ENCODE data around the gene ST8SIA4. TPM values are rescaled to one million over a fixed set of nuclear protein-coding genes. Genes with fewer than 3 reads are reported as not detected.

The ST8SIA4 gene
- total RNA-seq, 1 donor from 2014 or later: 62.3 TPM

- Mint-ChIP-seq H3K27ac (peak overlapping the region; percentile 80), H3K4me1 (peaks cover 48% of the 10 kb centered on the region), H3K4me3 (peak overlapping the region; percentile 52), H3K9me3 (peaks cover 11% of the 10 kb centered on the region), H3K27me3 (no peaks in the 10 kb centered on the region), H3K36me3 (ENCODE audit: low read depth) (peaks cover 51% of the 10 kb centered on the region)
- intact Hi-C loops (cut with micrococcal nuclease): no loop called here
- no peak for DNase-seq
Measured at GRCh38 chr5:100856462-100856861, 46.6 kb downstream of the ST8SIA4 start.

- intact Hi-C loops (cut with micrococcal nuclease): no loop called here
Measured at GRCh38 chr5:100855937-100856430, 47.1 kb downstream of the ST8SIA4 start.

GRCh38 chr5:100855295-100855694 is 47.8 kb downstream of the ST8SIA4 start:
- intact Hi-C loops (cut with micrococcal nuclease): no loop called here
- H3K4me3 Mint-ChIP-seq: peak overlapping the region; percentile 48
- H3K4me1 Mint-ChIP-seq: peaks cover 40% of the 10 kb centered on the region
- peak overlapping the region; percentile 89 for H3K27ac Mint-ChIP-seq
- H3K36me3 Mint-ChIP-seq (ENCODE audit: low read depth): peaks cover 43% of the 10 kb centered on the region
- no peaks in the 10 kb centered on the region for H3K27me3 Mint-ChIP-seq
- DNase-seq: no peak
- H3K9me3 Mint-ChIP-seq: peaks cover 10% of the 10 kb centered on the region

More at GRCh38 chr5:100855937-100856430, 47.1 kb downstream of the ST8SIA4 start:
- Mint-ChIP-seq H3K36me3 (ENCODE audit: low read depth) (peaks cover 47% of the 10 kb centered on the region), H3K27me3 (no peaks in the 10 kb centered on the region), H3K4me1 (peaks cover 44% of the 10 kb centered on the region), H3K4me3 (no peak overlapping the region), H3K9me3 (peaks cover 11% of the 10 kb centered on the region), H3K27ac (peak overlapping the region; percentile 80)
- no peak for DNase-seq

GRCh38 chr5:100854591-100854990 is 48.5 kb downstream of the ST8SIA4 start:
- intact Hi-C loops (cut with micrococcal nuclease): loop anchor here (5.0 kb wide), 1 partner anchor 122 kb away; no protein-coding TSS in a partner anchor
- Mint-ChIP-seq H3K36me3 (ENCODE audit: low read depth) (peaks cover 40% of the 10 kb centered on the region), H3K4me1 (peaks cover 35% of the 10 kb centered on the region), H3K9me3 (peaks cover 7% of the 10 kb centered on the region), H3K27ac (peak overlapping the region; percentile 89), H3K27me3 (no peaks in the 10 kb centered on the region), H3K4me3 (peak overlapping the region; percentile 48)
- DNase-seq: no peak

GRCh38 chr5:100853582-100853981 is 49.5 kb downstream of the ST8SIA4 start:
- Mint-ChIP-seq H3K36me3 (ENCODE audit: low read depth) (peaks cover 40% of the 10 kb centered on the region), H3K4me3 (peak overlapping the region; percentile 73), H3K27ac (peak overlapping the region; percentile 89), H3K27me3 (no peaks in the 10 kb centered on the region), H3K9me3 (peaks cover 7% of the 10 kb centered on the region), H3K4me1 (peaks cover 34% of the 10 kb centered on the region)
- no peak for DNase-seq
- intact Hi-C loops (cut with micrococcal nuclease): loop anchor here (1.0 to 5.0 kb wide), 6 partner anchors 8 to 121 kb away; no protein-coding TSS in a partner anchor

GRCh38 chr5:100852988-100853449 is 50.1 kb downstream of the ST8SIA4 start:
- Mint-ChIP-seq H3K27me3 (no peaks in the 10 kb centered on the region), H3K27ac (peak overlapping the region; percentile 89), H3K4me1 (peaks cover 31% of the 10 kb centered on the region), H3K4me3 (peak overlapping the region; percentile 73), H3K36me3 (ENCODE audit: low read depth) (peaks cover 38% of the 10 kb centered on the region), H3K9me3 (peaks cover 7% of the 10 kb centered on the region)
- intact Hi-C loops (cut with micrococcal nuclease): loop anchor here (1.0 to 5.0 kb wide), 6 partner anchors 8 to 121 kb away; no protein-coding TSS in a partner anchor
- DNase-seq: no peak

GRCh38 chr5:100852051-100852450 is 51.0 kb downstream of the ST8SIA4 start:
- intact Hi-C loops (cut with micrococcal nuclease): loop anchor here (5.0 kb wide), 1 partner anchor 120 kb away; no protein-coding TSS in a partner anchor
- no peak overlapping the region for H3K27ac Mint-ChIP-seq
- no peak for DNase-seq

GRCh38 chr5:100846772-100847171 is 56.3 kb downstream of the ST8SIA4 start:
- Mint-ChIP-seq H3K27me3 (no peaks in the 10 kb centered on the region), H3K27ac (no peak overlapping the region), H3K9me3 (peaks cover 4% of the 10 kb centered on the region), H3K4me1 (peaks cover 26% of the 10 kb centered on the region), H3K36me3 (ENCODE audit: low read depth) (peaks cover 39% of the 10 kb centered on the region), H3K4me3 (no peak overlapping the region)
- no peak for DNase-seq
- intact Hi-C loops (cut with micrococcal nuclease): no loop called here

More at GRCh38 chr5:100852051-100852450, 51.0 kb downstream of the ST8SIA4 start:
- Mint-ChIP-seq H3K9me3 (peaks cover 7% of the 10 kb centered on the region), H3K4me3 (no peak overlapping the region), H3K36me3 (ENCODE audit: low read depth) (peaks cover 42% of the 10 kb centered on the region), H3K27me3 (no peaks in the 10 kb centered on the region), H3K4me1 (peaks cover 31% of the 10 kb centered on the region)

- intact Hi-C loops (cut with micrococcal nuclease): no loop called here
- peak overlapping the region; percentile 18 for H3K4me3 Mint-ChIP-seq
Measured at GRCh38 chr5:100842080-100842479, 61.0 kb downstream of the ST8SIA4 start.

GRCh38 chr5:100841358-100842076 is 61.6 kb downstream of the ST8SIA4 start:
- Mint-ChIP-seq H3K27ac (peak overlapping the region; percentile 95), H3K9me3 (peaks cover 14% of the 10 kb centered on the region), H3K27me3 (no peaks in the 10 kb centered on the region), H3K4me1 (peaks cover 58% of the 10 kb centered on the region), H3K36me3 (ENCODE audit: low read depth) (peaks cover 41% of the 10 kb centered on the region), H3K4me3 (peak overlapping the region; percentile 74)
- DNase-seq: peak; percentile 65
- intact Hi-C loops (cut with micrococcal nuclease): loop anchor here (1.0 kb wide), 1 partner anchor 12 kb away; no protein-coding TSS in a partner anchor

More at GRCh38 chr5:100842080-100842479, 61.0 kb downstream of the ST8SIA4 start:
- Mint-ChIP-seq H3K36me3 (ENCODE audit: low read depth) (peaks cover 42% of the 10 kb centered on the region), H3K27ac (no peak overlapping the region), H3K27me3 (no peaks in the 10 kb centered on the region), H3K9me3 (peaks cover 10% of the 10 kb centered on the region), H3K4me1 (peaks cover 55% of the 10 kb centered on the region)
- DNase-seq: no peak

- Mint-ChIP-seq H3K36me3 (ENCODE audit: low read depth) (peaks cover 35% of the 10 kb centered on the region), H3K4me3 (peak overlapping the region; percentile 74), H3K4me1 (peaks cover 51% of the 10 kb centered on the region), H3K27me3 (no peaks in the 10 kb centered on the region), H3K9me3 (peaks cover 10% of the 10 kb centered on the region), H3K27ac (peak overlapping the region; percentile 95)
- intact Hi-C loops (cut with micrococcal nuclease): loop anchor here (1.0 kb wide), 6 partner anchors 13 to 60 kb away; no protein-coding TSS in a partner anchor
- DNase-seq: no peak
Measured at GRCh38 chr5:100840789-100841188, 62.3 kb downstream of the ST8SIA4 start.

GRCh38 chr5:100840370-100840769 is 62.7 kb downstream of the ST8SIA4 start:
- intact Hi-C loops (cut with micrococcal nuclease): loop anchor here (1.0 kb wide), 5 partner anchors 14 to 60 kb away; no protein-coding TSS in a partner anchor
- peak; percentile 76 for DNase-seq
- peaks cover 10% of the 10 kb centered on the region for H3K9me3 Mint-ChIP-seq
- H3K4me3 Mint-ChIP-seq: peak overlapping the region; percentile 74
- peaks cover 35% of the 10 kb centered on the region for H3K36me3 Mint-ChIP-seq (ENCODE audit: low read depth)
- H3K4me1 Mint-ChIP-seq: peaks cover 51% of the 10 kb centered on the region
- peak overlapping the region; percentile 95 for H3K27ac Mint-ChIP-seq
- no peaks in the 10 kb centered on the region for H3K27me3 Mint-ChIP-seq

GRCh38 chr5:100838048-100838473 is 65.0 kb downstream of the ST8SIA4 start:
- Mint-ChIP-seq H3K4me3 (peak overlapping the region; percentile 17), H3K4me1 (peaks cover 41% of the 10 kb centered on the region), H3K27ac (peak overlapping the region; percentile 39), H3K27me3 (no peaks in the 10 kb centered on the region), H3K36me3 (ENCODE audit: low read depth) (peaks cover 26% of the 10 kb centered on the region), H3K9me3 (peaks cover 10% of the 10 kb centered on the region)
- intact Hi-C loops (cut with micrococcal nuclease): loop anchor here (10.0 kb wide), 1 partner anchor 303 kb away; the partner anchor contains the start of gene FAM174A
- DNase-seq: no peak

- peaks cover 31% of the 10 kb centered on the region for H3K36me3 Mint-ChIP-seq (ENCODE audit: low read depth)
Measured at GRCh38 chr5:100834519-100834918, 68.6 kb downstream of the ST8SIA4 start.

More at GRCh38 chr5:100834519-100834918, 68.6 kb downstream of the ST8SIA4 start:
- intact Hi-C loops (cut with micrococcal nuclease): loop anchor here (10.0 kb wide), 1 partner anchor 300 kb away; the partner anchor contains the start of gene FAM174A
- H3K9me3 Mint-ChIP-seq: peaks cover 10% of the 10 kb centered on the region
- no peak for DNase-seq
- no peak overlapping the region for H3K4me3 Mint-ChIP-seq
- peaks cover 26% of the 10 kb centered on the region for H3K4me1 Mint-ChIP-seq
- peak overlapping the region; percentile 29 for H3K27ac Mint-ChIP-seq
- H3K27me3 Mint-ChIP-seq: no peaks in the 10 kb centered on the region

All from activated CD4-positive, alpha-beta T cell treated with anti-CD3 and anti-CD28 coated beads, Interleukin-2, amount 10 ng/mL, durations not matched to agents 24 days and 14 days (primary cell).